Esophagus muscularis mucosa (tissue), 4 donors: ENCODE data around the gene SCP2. TPM values are rescaled to one million over a fixed set of nuclear protein-coding genes. Genes with fewer than 3 reads are reported as not detected.

Experiments
- DNase-seq: peaks from one replicate; pipeline ENCODE4 v3.0.0-alpha.2; 2017; ENCODE audit errors: extremely low spot score
- H3K27ac ChIP-seq, 4 donors: fragments of 200-600 bp; sonication (generic); replicated peaks in 1 of 4; 1 replicate in 3 of 4; 2 replicates in 1 of 4; pipeline ENCODE4 v1.5.1; 2016 to 2019; ENCODE audit warnings: mild to moderate bottlenecking in 1 of 4
- H3K27me3 ChIP-seq, 4 donors: fragments of 200-600 bp; sonication (generic); one replicate each; pipeline versions ENCODE4 v1.5.1 to v1.6.0; 2016 to 2019
- H3K36me3 ChIP-seq, 4 donors: fragments of 200-600 bp; sonication (generic); one replicate each; pipeline ENCODE4 v1.5.1; 2016 to 2019
- H3K4me1 ChIP-seq, 4 donors: fragments of 200-600 bp; sonication (generic); one replicate each; pipeline ENCODE4 v1.5.1; 2016 to 2019
- H3K4me3 ChIP-seq, 4 donors: fragments of 200-600 bp; sonication (generic); 1 replicate in 2 of 4; 2 replicates in 2 of 4; pipeline ENCODE4 v1.5.1; 2016 to 2019; ENCODE audit warnings: mild to moderate bottlenecking in 4 of 4, moderate library complexity in 1 of 4
- H3K9me3 ChIP-seq, 4 donors: fragments of 200-600 bp; sonication (generic); 1 replicate in 3 of 4; 2 replicates in 1 of 4; pipeline ENCODE4 v1.5.1; 2016 to 2019
- CTCF ChIP-seq, 3 experiments: fragments of 200-600 bp in 2 of 3; fragments of 450-650 bp in 1 of 3; sonication (generic) in 2 of 3; IDR thresholded peaks; one replicate each; pipeline ENCODE4 v1.5.1; 2017 to 2019; ENCODE audit warnings: antibody characterized with exemption in 3 of 3, mild to moderate bottlenecking in 2 of 3, moderate library complexity in 1 of 3
- EP300 ChIP-seq: sonication (generic); formaldehyde crosslinking; IDR thresholded peaks from one replicate; pipeline ENCODE4 v1.6.1; 2017; ENCODE audit warnings: antibody characterized with exemption
- POLR2A ChIP-seq: fragments of 450-650 bp; IDR thresholded peaks from one replicate; pipeline ENCODE4 v1.6.1; 2017; ENCODE audit warnings: antibody characterized with exemption, moderate library complexity, mild to moderate bottlenecking, low read depth
- POLR2AphosphoS5 ChIP-seq, 2 donors: sonication (generic); formaldehyde crosslinking; IDR thresholded peaks; one replicate each; pipeline ENCODE4 v1.6.1; 2017; ENCODE audit warnings: antibody characterized with exemption in 2 of 2
- WGBS: methylation state at CpG from one replicate; pipeline ENCODE4 v1.1.5; 2018; 5-methylcytosine and 5-hydroxymethylcytosine counted together
- intact Hi-C: fragments of 100-400 bp; cut with DNase I; formaldehyde crosslinking; loops from one replicate; pipeline ENCODE4 v1.15.1; 2023
- total RNA-seq, 4 donors: library from RNA; depleted of rRNA; stranded (reverse); fragments of >200 nt; gene quantifications; one replicate each; pipeline versions ENCODE4 v1.1.0 to v1.2.1, GENCODE V29; 2016

The SCP2 gene
- total RNA-seq, 4 donors from 2014 or later: 83.0 to 94.3 (median 92.1) TPM

GRCh38 chr1:53061859-53062707, 135.0 kb downstream of the SCP2 start, which contains the start of gene PODN:
Gene PODN (plus strand): TSS chr1:53062213. CDS start chr1:53069856, 7,643 bp downstream.
- TF ChIP-seq EP300 (no peak), CTCF (IDR thresholded peaks at IDR 0.05) (no peak), POLR2A (no peak), POLR2AphosphoS5 (IDR thresholded peaks at IDR 0.05) (no peak)
- Histone ChIP-seq H3K27ac (peak within 1 kb of the TSS; percentile 73 to 79 (median 76)), H3K4me3 (peak within 1 kb of the TSS; percentile 56 to 78 (median 65)), H3K9me3 (no peaks in the 10 kb centered on the region), H3K4me1 (peaks cover 15 to 40% (median 29%) of the 10 kb centered on the region in 4 donors), H3K27me3 (peaks cover 0 to 32% (median 12%) of the 10 kb centered on the region in 4 donors), H3K36me3 (no peaks in the 10 kb centered on the region)
- peak; percentile 92 for DNase-seq
- 0% methylated on average over 30 of the region's 73 CpGs for WGBS
- intact Hi-C loops: loop anchor here (10.0 kb wide), 1 partner anchor 123 kb away; no protein-coding TSS in a partner anchor

- DNase-seq: no peak
- peaks cover 15 to 45% (median 29%) of the 10 kb centered on the region in 4 donors for H3K4me1 ChIP-seq
Measured at GRCh38 chr1:53062708-53063591, 135.9 kb downstream of the SCP2 start.

GRCh38 chr1:53063744-53064515, 136.9 kb downstream of the SCP2 start:
- H3K4me1 ChIP-seq: peaks cover 15 to 45% (median 31%) of the 10 kb centered on the region in 4 donors
- 91% methylated on average over 9 of the region's 9 CpGs for WGBS
- DNase-seq: no peak
- TF ChIP-seq EP300: no peak
- no peak for TF ChIP-seq POLR2A
- TF ChIP-seq CTCF (IDR thresholded peaks at IDR 0.05): no peak
- TF ChIP-seq POLR2AphosphoS5 (IDR thresholded peaks at IDR 0.05): no peak
- H3K27me3 ChIP-seq: peaks cover 0 to 32% (median 12%) of the 10 kb centered on the region in 4 donors
- intact Hi-C loops: loop anchor here (10.0 kb wide), 1 partner anchor 121 kb away; no protein-coding TSS in a partner anchor
- peak overlapping the region; percentile 56 to 78 (median 65) for H3K4me3 ChIP-seq
- H3K27ac ChIP-seq: peak overlapping the region in 2 of 4 donors; percentile 73 to 75
- H3K9me3 ChIP-seq: no peaks in the 10 kb centered on the region
- H3K36me3 ChIP-seq: no peaks in the 10 kb centered on the region

More at GRCh38 chr1:53062708-53063591, 135.9 kb downstream of the SCP2 start:
- Histone ChIP-seq H3K36me3 (no peaks in the 10 kb centered on the region), H3K27ac (peak overlapping the region; percentile 73 to 79 (median 76)), H3K9me3 (no peaks in the 10 kb centered on the region), H3K27me3 (peaks cover 0 to 32% (median 12%) of the 10 kb centered on the region in 4 donors), H3K4me3 (peak overlapping the region; percentile 56 to 78 (median 65))
- TF ChIP-seq CTCF (IDR thresholded peaks at IDR 0.05): no peak
- no peak for TF ChIP-seq POLR2A
- TF ChIP-seq POLR2AphosphoS5 (IDR thresholded peaks at IDR 0.05): no peak
- TF ChIP-seq EP300: no peak
- WGBS: 15% methylated on average over 25 of the region's 61 CpGs
- intact Hi-C loops: loop anchor here (10.0 kb wide), 1 partner anchor 122 kb away; no protein-coding TSS in a partner anchor

GRCh38 chr1:53065391-53065790, 138.3 kb downstream of the SCP2 start:
- Histone ChIP-seq H3K36me3 (peaks cover 0 to 6% (median 0%) of the 10 kb centered on the region in 4 donors), H3K9me3 (no peaks in the 10 kb centered on the region), H3K4me3 (no peak overlapping the region), H3K4me1 (peaks cover 15 to 39% (median 31%) of the 10 kb centered on the region in 4 donors), H3K27ac (peak overlapping the region in 1 of 4 donors; percentile 14), H3K27me3 (peaks cover 0 to 32% (median 12%) of the 10 kb centered on the region in 4 donors)
- intact Hi-C loops: loop anchor here (10.0 kb wide), 1 partner anchor 119 kb away; no protein-coding TSS in a partner anchor
- TF ChIP-seq CTCF (IDR thresholded peaks at IDR 0.05): no peak
- TF ChIP-seq EP300: no peak
- TF ChIP-seq POLR2AphosphoS5 (IDR thresholded peaks at IDR 0.05): no peak
- TF ChIP-seq POLR2A: no peak
- DNase-seq: no peak
- 93% methylated on average over 7 of the region's 7 CpGs for WGBS
